SK-N-SH treated with all-trans-retinoic acid at 6 μM for 48 hours (cell line): ENCODE results near the gene PWWP2A.

Experiments
- CREB5 ChIP-seq: fragments of 250-450 bp; sonication (Bioruptor Pico); IDR thresholded peaks from 2 replicates; pipeline ENCODE4 v1.5.1; 2020; ENCODE audit warnings: low read depth, mild to moderate bottlenecking, moderate library complexity
- CSDC2 ChIP-seq: fragments of 250-450 bp; sonication (Bioruptor Pico); IDR thresholded peaks from 2 replicates; pipeline ENCODE4 v1.5.0; 2020; ENCODE audit warnings: mild to moderate bottlenecking, moderate library complexity
- OSR1 ChIP-seq: fragments of 250-450 bp; sonication (Bioruptor Pico); IDR thresholded peaks from 2 replicates; pipeline ENCODE4 v1.8.0; 2022; ENCODE audit warnings: moderate library complexity, mild to moderate bottlenecking, inconsistent platforms
- PATZ1 ChIP-seq: fragments of 250-450 bp; sonication (Bioruptor Pico); IDR thresholded peaks from 2 replicates; pipeline ENCODE4 v1.8.0; 2020; ENCODE audit warnings: mild to moderate bottlenecking, moderate library complexity, borderline replicate concordance
- RARB ChIP-seq: fragments of 250-450 bp; sonication (Bioruptor Pico); IDR thresholded peaks from 2 replicates; pipeline ENCODE4 v1.8.0; 2021; ENCODE audit warnings: mild to moderate bottlenecking, moderate library complexity
- ZFP30 ChIP-seq: fragments of 450-650 bp; formaldehyde crosslinking; IDR thresholded peaks from 2 replicates; pipeline ENCODE4 v1.5.0; 2022; ENCODE audit warnings: mild to moderate bottlenecking, moderate library complexity

- TF ChIP-seq CREB5 (CRISPR knock-in tag) (no peak), CSDC2 (no peak), OSR1 (CRISPR knock-in tag) (no peak), ZFP30 (CRISPR knock-in tag) (no peak), PATZ1 (no peak), RARB (CRISPR knock-in tag) (no peak)
These were observed 31.1 kb upstream of the PWWP2A start for GRCh38 chr5:160150381-160150780.
